HG03575 (cell line): ENCODE data around the gene APOO.

Experiments
- ATAC-seq: cut with Tn5 transposase; IDR thresholded peaks from one replicate; pipeline ENCODE4 v1.9.1; 2021; ENCODE audit not compliant: unreplicated experiment, insufficient number of reproducible peaks, low FRiP score; ENCODE audit errors: extremely low read depth

Gene APOO

DNA sequence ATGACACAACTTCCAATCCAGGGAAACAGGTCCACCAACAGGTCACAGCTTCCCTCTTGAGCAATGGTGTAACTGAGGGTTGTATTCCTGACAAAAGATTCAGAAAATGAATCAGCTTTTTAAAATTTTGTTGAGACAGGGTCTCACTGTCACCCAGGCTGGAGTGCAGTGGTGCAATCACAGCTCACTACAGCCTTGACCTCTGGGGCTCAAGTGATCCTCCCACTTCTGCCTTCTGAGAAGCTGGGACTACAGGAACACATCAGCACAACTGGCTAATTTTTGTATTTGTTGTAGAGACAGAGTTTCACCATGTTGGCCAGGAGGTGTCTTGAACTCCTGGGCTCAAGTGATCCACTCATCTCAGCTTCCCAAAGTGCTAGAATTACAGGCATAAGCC is 81.1 kb downstream of the APOO start:
- no peak for ATAC-seq

DNA sequence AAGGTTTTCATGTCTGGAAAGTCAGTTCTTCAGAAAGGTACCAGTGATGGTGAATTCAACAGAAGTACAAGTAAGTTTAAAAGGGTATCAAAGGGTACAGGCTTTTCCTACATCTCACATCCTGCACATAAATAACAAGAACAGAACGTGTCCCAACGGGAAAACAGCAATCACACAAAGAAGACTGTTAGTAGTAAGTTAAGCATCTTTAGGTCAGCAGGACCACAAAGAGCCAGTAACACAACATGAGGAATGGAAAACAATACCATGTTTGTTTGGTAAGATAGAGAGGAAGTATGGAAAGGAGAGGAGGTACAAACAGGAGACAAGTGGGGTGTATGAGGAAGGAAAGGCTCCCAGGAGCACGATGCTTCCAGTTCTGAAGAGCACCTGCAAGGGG is 81.5 kb downstream of the APOO start:
- no peak for ATAC-seq

DNA sequence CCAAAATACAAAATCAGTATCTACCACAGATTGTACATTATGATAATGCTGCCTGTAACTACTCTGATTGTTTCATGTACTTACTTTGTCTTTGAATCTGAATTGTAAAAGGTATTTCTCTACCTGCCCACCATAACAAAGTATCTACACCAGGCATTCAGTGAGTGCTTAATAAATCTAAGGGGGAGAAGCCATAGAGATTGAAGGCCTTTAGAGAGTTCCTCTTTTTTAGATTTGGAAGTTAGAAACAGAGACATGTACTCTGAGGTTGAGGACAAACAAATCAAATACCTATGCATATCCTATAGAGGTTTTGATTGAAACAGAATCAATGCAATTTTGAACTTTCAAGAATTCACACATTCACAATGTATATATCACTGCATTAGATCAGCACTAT is 82.1 kb downstream of the APOO start:
- ATAC-seq: no peak

DNA sequence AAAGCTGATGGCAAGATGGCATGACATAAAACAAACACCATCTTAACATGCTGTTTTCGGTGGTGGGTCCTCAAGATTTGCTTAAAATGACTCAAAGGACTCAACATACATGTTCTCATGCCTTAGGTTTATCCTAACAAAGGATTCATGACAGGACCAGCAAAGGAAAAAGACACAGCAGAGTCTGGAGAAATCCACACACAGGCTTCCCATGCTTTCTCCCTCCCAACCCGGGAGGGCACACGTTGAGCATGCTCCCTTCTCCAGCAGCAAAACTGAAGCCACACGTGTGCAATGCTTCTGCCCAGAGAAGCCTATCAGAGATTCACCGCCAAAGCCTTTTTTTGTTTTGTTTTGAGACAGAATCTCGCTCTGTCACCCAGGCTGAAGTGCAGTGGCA is 84.9 kb downstream of the APOO start:
- ATAC-seq: no peak

DNA sequence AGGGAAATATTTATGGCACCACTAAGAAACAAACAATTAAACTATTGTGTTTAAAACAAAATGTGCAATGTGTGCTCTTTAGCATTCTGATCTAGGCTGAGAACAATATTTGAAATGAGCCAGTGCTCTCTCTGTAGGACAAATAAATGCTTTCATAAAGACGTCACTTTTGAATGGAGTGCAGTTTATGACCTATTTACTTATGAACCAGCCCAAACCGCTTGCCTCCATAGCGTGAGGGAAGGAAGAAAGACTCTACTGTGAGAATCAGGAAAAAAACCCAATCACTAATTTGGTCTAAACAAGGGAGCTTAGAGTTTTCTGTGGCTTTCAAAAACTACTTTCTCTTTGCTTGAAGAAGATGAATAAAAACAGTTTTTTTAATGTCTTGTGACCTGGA is 85.3 kb downstream of the APOO start:
- no peak for ATAC-seq

DNA sequence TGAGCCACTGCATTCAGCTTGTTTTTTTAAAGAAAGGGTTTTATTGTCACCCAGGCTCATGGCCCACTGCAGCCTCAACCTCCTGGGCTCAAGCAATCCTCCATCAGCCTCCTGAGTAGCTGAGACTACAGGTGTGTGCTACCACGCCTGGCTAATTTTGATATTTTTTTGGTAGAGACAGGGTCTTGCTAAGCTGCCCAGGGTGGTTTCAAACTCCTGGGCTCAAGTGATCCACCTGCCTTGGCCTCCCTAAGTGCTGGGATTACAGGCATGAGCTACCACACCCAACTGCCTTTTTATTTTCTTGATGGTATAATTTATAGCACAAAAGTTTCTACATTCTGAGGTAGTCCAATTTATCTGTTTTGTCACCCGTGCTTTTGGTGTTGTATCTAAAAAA is 85.9 kb downstream of the APOO start:
- no peak for ATAC-seq

DNA sequence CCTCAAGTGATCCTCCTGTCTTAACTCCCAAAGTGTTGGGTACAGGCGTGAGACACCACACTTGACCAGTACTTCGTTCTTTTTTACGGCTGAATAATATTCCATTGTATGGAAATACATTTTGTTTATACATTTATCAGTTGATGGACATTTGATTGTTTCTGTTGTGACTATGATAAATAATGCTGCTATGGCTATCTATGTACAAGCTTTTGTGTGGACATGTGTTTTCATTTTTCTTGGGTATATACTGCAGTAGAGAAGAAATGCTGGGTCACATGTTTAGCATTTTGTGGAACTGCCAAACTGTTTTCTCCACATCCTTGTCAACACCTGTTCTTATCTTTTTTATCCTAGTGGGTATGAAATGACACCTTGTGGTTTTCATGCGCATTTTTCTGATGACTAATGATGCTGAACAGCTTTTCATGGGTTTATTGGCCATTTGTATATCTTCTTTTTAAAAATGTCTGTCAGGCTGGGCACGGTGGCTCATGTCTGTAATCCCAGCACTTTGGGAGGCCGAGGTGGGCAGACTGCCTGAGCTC is 87.4 kb downstream of the APOO start:
- ATAC-seq: no peak

DNA sequence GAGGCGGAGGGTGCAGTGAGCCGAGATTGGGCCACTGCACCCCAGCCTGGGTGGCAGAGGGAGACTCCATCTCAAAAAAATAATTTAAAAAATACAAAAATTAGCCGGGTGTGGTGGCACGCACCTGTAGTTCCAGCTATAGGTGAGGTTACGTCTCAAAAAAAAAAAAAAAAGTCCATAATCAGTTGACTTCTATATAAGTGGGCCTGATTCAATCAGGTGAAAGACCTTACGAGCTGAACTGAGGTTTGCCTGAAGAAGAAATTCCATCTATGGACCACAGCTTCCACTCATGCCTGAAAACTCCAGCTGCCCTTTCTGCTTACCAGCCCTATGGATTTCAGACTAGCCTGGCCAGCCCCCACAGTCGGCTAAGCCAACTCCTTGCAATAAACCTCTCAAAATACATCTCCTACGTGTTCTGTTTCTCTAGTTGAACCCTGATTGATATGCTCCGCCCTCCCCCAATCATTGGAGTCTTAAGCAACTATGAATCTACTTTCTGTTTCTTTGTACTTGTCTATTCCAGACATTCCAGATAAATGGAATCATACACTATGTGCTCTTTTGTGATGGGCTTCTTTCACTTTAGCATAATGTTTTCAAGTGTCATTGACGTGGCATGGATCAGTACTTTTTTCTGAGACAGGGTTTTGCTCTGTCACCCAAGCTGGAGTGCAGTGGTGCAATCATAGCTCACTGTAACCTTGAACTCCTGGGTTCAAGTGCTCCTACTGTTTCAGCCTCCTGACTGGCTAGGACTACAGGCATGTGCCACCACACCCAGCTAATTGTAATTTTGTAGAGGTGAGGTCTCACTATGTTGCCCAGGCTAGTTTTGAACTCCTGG is 88.1 kb downstream of the APOO start:
- ATAC-seq: no peak

DNA sequence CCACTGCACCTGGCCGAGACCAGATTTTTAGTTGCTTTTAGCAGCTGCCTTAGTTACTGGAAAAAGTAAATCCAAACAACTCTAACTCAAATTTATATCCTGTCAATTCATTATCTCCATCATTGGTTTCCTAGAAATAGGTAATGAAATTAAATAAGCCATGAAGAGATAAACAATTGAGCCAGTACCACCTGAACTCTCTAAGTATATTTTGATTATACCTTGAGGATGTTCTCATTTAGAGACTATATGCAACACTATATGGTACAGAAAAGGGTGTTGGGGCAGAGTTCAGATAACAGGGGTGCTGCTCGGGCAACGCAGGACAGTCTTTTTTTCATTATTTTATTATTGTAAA is 89.8 kb downstream of the APOO start:
- ATAC-seq: no peak

DNA sequence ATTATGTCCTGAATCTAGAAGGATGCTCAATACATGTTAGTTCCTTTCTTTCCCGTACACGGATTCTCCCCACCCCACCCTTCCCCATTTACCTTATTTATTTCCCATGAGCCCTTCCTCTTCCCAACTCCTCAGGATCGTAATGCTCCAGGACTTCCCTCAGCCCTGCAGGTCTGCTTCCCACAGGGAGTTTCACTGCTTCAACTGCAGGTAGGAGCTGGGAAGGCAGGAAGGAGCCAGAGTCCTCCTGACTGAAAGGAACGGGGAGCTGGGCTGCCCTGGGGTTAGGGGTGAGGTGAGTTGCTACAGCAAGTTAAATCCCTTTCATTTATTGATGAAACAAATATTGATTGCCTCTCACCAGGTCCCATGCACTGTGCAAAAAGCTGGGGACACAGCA is 91.6 kb downstream of the APOO start:
- no peak for ATAC-seq

DNA sequence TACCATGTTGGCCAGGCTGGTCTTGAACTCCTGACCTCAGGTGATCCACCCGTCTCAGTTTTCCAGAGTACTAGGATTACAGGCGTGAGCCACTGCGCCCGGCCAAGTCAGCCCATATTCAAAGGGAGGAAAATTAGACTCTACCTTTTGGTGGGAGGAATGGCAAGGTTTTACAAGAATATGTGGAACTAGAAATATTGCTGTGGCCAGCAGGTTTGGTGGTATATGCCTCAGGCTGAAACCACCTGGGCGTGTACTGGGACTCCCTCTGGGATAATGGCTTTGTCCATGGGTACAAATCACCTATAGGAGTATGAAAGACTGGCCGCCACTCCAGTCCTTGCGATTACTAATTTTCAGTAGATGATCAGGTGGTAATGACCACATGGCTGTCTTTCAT is 92.4 kb downstream of the APOO start:
- ATAC-seq: no peak

DNA sequence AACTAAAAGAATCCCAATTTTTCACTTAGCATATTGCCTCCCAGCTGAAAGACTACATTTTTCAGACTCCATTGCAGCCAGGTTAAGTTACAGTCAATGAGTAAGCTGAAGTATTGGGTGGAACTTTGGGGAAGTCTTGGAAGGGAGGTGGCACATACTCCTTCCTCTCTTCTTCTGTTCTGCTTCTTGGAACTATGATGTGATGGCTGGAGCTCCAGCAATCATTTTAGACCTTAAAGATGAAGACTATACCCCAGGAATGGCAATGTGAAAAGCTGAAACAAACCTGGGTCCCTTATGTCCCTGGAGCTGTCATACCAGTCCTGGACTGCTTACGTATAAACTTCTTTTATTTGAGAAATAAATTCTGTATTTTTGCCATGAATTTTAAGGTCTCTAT is 93.9 kb downstream of the APOO start:
- ATAC-seq: no peak

DNA sequence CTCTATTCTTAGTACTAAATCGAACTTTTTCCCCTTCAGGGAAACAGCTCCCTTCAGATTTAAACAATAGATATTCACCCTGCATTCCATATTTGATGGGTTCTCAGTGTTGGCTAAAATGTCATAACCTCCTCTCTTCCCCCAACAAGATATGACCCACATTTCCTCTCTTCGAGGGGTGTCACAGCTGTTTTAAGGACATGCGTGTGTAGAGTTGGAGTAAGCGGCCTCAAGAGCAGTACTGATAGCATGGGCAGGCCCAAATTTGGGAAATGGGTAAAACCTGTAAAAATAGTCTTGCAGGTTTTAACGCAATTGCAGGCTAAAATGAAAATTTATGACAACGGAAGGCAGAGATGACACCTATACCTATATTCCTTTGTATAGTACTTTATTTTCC is 96.1 kb downstream of the APOO start:
- ATAC-seq: no peak

DNA sequence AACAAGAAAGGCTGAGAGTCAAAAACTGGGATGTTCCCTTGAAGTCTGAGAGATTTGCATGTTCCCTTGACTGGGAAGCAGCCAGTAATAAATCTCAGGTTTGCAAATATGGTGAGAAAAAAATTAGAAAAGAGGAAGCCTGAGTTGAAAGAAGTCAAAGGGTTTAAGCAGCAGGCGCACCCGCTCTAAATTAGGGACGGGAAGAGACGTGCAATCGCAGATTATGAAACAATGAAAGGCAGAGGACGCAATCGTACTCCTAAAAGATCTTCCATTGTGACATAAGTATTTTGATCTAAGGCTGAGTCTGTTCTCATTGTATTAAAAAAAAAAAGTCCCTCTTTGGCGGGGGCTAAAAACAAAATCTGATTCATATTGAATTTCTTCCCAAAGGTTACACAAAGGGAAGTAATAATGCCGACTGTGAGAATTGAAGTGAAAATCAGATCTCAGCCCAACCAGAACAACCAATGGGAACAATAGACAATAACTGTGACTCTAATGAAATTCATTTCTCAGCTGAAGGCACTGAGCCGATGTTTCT is 96.6 kb downstream of the APOO start:
- no peak for ATAC-seq

DNA sequence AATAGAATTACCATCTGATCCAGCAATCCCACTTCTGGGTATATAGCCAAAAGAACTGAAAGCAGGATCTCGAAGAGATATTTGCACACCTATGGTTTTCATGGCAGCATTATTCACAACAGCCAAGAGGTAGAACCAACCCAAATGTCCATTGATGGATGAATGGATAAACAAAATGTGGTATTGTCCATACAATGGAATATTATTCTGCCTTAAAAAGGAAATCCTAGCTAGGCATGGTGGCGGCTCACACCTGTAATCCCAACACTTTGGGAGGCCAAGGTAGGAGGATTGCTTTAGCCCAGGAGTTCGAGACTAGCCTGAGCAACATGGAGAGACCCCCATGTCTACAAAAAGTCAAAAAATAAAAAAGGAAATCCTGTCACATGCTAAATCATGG is 97.5 kb downstream of the APOO start:
- no peak for ATAC-seq

DNA sequence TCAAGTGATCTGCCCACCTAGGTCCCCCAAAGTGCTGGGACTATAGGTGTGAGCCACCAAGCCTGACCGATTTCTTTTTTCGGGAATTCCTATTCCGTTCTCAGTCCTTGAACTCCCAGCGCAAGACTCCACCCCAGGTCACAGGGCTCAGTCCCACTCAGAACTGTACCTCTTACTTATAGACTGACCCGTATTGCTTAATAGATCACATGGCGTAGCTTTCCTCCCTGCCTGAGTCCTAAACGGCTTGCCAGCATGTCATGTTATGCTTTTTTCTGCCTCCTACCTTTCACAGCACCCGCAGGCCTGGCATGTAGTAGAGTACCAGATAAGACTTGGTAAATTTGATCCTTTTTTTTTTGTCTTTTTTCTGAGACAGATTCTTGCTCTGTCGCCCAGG is 102.3 kb downstream of the APOO start:
- no peak for ATAC-seq

DNA sequence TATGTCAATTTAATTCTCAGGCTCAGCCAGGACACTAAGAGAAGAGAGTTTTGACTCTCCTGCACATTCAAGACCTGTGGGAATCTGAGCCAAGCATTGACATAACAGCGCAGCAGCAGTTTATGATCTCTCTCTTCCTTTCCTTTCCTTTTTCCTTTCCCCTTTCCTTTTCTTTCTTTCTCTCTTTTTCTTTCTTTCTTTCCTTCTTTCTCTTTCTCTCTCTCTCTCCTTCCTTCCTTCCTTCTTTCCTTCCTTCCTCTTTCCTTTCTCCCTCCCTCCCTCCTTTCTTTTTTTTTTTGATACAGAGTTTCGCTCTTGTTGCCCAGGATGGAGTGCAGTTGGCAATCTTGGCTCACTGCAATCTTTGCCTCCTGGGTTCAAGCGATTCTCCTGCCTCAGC is 103.2 kb downstream of the APOO start:
- ATAC-seq: no peak

DNA sequence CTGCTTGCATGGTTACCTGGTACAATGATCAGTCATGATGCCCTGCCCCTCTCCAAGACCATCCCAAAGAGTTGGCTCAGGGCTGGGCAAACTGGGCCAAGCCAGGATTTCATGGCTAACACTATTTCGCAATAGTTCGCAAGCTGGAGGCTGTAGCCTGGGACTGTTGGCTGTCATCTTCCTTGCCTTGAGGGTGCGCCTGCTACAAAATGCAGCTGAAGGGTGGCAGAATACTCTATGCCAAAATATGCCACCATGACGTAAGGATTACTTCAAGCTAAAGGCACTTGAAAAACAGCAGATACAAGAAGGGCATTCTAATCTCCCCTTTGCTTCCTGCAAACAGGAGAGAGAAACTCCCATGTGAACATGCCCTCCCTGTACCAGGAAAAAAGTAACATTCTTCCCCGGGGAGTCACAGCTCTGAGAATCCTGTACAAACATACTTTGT is 103.8 kb downstream of the APOO start:
- ATAC-seq: no peak

DNA sequence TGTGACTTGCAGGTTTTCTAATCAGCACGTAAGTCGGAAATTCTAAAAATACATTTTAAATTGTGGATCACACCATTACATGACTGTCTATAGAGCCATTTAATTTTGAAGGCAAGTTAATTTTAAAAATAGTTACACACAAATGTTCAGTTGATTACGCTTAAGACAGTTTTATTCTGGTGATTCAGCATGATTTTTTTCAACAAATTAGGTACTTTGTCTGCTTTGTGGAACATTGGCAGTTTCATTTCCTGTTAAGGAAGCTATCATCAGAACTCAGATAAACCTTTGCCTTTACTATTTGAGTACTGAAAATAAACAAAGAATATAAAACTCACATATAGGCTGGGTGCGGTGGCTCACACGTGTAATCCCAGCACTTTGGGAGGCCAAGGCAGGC is 105.3 kb downstream of the APOO start:
- no peak for ATAC-seq

DNA sequence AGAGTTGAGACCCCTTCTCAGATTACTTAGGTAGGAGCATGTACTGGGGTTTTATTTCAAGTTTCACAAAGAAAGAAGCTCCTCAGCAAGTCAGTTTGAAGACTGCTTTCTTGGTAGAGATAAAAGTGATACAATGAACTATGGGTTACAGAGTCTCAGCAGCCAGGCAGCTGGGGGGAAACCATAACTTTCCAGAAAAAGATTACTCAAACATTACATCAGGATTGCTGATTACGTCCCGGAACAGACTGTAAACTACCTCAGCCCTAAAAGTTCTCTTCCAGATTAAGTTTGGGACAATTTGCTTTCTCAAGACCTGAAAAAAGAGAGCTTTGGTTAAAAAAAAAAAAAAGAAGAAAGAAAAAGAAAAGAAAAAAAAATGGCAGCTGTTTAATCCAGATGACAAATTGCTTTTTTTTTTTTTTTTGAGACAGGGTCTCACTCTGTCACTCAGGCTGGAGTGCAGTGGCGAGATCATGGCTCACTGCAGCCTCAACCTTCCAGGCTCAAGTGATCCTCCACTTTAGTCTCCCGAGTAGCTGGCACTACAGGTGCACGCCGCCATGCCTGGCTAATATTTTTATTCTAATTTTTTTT is 108.2 kb downstream of the APOO start:
- ATAC-seq: no peak
